Glutamatergic neuron (in vitro differentiated cells): ENCODE measurements around the gene PIWIL4. TPM values are rescaled to one million over a fixed set of nuclear protein-coding genes. Genes with fewer than 3 reads are reported as not detected.

Source experiments
- DNase-seq: peaks from one replicate; pipeline ENCODE4 v3.0.0; 2022
- H3K27ac Mint-ChIP-seq: one replicate; pipeline ENCODE4 v1.8.0; 2020; ENCODE audit warnings: mild to moderate bottlenecking, mixed read lengths, inconsistent platforms; ENCODE audit not compliant: unreplicated experiment
- H3K27me3 Mint-ChIP-seq: one replicate; pipeline ENCODE4 v1.8.0; 2020; ENCODE audit warnings: mild to moderate bottlenecking, moderate library complexity, mixed read lengths, inconsistent platforms; ENCODE audit not compliant: unreplicated experiment
- H3K36me3 Mint-ChIP-seq: one replicate; pipeline ENCODE4 v1.8.0; 2020; ENCODE audit warnings: mild to moderate bottlenecking, mixed read lengths, inconsistent platforms; ENCODE audit not compliant: unreplicated experiment
- H3K4me1 Mint-ChIP-seq: one replicate; pipeline ENCODE4 v1.8.0; 2020; ENCODE audit warnings: mild to moderate bottlenecking, low read depth, mixed read lengths, inconsistent platforms; ENCODE audit not compliant: unreplicated experiment
- H3K4me3 Mint-ChIP-seq: one replicate; pipeline ENCODE4 v1.8.0; 2020; ENCODE audit warnings: mild to moderate bottlenecking, mixed read lengths, inconsistent platforms; ENCODE audit not compliant: unreplicated experiment
- H3K9me3 Mint-ChIP-seq: one replicate; pipeline ENCODE4 v1.8.0; 2020; ENCODE audit warnings: mild to moderate bottlenecking, moderate library complexity, mixed read lengths, inconsistent platforms; ENCODE audit not compliant: unreplicated experiment
- long read RNA-seq: library from polyadenylated mRNA; unstranded; transcript quantifications from one replicate; pipeline ENCODE4 v2.0.0, GENCODE V29; 2020; ENCODE audit not compliant: unreplicated experiment
- total RNA-seq: library from RNA; stranded (reverse); fragmentation: NEBNext Ultra II Directional; extraction: Animal tissue kit (Norgen Biotek cat#: 25700); gene quantifications from one replicate; pipeline ENCODE4 v1.2.1, GENCODE V29; 2021; ENCODE audit not compliant: unreplicated experiment
- TF ChIP-seq, protein P1 (sequence below): fragments of 200-600 bp; sonication (generic); IDR thresholded peaks from one replicate; pipeline ENCODE4 v1.5.0; 2021; ENCODE audit not compliant: partially characterized antibody, unreplicated experiment

Gene PIWIL4
- total RNA-seq, result 0.69 TPM
- long read RNA-seq, result 0 reads

DNA sequence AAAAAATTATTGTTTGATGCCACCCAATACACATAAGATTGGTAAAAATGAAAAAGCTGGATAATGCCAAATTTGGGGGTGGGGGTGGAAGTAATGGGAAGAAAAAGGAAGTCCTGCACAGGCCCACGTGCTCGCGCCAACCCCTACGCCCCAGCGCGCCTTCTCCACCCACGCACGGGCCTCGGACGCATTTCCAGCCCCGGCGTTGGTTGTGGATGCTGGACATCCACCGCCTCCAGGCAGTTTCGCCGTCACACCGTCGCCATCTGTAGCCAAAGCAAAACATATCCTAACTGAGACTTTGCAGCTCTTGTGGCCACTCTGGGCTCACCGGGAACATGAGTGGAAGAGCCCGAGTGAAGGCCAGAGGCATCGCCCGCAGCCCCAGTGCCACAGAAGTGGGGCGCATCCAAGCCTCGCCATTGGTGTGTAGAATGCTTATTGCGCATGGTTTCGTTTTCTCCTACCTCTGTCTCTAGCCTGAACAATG is at the start of gene PIWIL4:
TSS of gene PIWIL4 (plus strand) at position 188 of the 490 bp plus-strand sequence. CDS start at position 339, 151 bp downstream.
- Mint-ChIP-seq H3K27me3 (no peaks in the 10 kb centered on the region), H3K4me1 (no peaks in the 10 kb centered on the region), H3K9me3 (no peaks in the 10 kb centered on the region), H3K27ac (no peak within 1 kb of the TSS), H3K36me3 (no peaks in the 10 kb centered on the region), H3K4me3 (no peak within 1 kb of the TSS)
- DNase-seq, result no peak
- TF ChIP-seq, protein P1, sequence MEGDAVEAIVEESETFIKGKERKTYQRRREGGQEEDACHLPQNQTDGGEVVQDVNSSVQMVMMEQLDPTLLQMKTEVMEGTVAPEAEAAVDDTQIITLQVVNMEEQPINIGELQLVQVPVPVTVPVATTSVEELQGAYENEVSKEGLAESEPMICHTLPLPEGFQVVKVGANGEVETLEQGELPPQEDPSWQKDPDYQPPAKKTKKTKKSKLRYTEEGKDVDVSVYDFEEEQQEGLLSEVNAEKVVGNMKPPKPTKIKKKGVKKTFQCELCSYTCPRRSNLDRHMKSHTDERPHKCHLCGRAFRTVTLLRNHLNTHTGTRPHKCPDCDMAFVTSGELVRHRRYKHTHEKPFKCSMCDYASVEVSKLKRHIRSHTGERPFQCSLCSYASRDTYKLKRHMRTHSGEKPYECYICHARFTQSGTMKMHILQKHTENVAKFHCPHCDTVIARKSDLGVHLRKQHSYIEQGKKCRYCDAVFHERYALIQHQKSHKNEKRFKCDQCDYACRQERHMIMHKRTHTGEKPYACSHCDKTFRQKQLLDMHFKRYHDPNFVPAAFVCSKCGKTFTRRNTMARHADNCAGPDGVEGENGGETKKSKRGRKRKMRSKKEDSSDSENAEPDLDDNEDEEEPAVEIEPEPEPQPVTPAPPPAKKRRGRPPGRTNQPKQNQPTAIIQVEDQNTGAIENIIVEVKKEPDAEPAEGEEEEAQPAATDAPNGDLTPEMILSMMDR, result no peak

GRCh38 chr11:94518300-94518699 is 48.9 kb upstream of the PIWIL4 start:
- TF ChIP-seq, protein P1, result no peak
- Mint-ChIP-seq H3K27me3 (no peaks in the 10 kb centered on the region), H3K4me3 (no peak overlapping the region), H3K36me3 (no peaks in the 10 kb centered on the region), H3K27ac (no peak overlapping the region), H3K4me1 (no peaks in the 10 kb centered on the region), H3K9me3 (no peaks in the 10 kb centered on the region)
- DNase-seq, result no peak

DNA sequence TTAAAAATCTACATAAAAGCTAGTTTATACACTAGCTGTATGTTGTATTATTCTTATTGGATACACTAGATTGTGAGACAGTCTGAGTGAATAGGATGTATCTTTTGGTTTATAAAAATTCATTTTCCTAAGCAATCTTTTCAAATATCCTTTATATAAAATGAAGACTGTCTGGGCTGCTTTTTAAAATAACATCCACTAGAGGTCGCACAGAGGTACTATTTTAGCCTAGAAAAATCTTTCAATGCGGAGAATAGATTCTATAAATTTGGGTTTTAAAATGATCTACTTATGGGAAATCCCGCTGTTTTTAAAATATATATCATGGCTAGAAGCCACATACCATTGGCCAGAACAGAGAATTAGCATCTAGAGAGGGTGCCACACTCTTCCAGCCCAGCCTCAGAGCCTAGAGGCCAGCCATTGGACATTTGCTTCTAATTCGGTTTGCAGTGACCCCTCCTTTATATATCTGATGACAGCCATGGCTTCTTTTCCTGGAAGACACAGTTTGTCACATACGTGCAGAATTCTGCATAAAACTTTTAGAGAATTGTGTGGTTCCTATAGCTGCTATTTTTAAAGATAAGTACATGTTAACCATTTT is 47.6 kb upstream of the PIWIL4 start:
- H3K36me3 Mint-ChIP-seq, result no peaks in the 10 kb centered on the region
- no peaks in the 10 kb centered on the region for H3K27me3 Mint-ChIP-seq
- H3K27ac Mint-ChIP-seq, result no peak overlapping the region
- no peak overlapping the region for H3K4me3 Mint-ChIP-seq
- no peak for DNase-seq
- TF ChIP-seq, protein P1, result peak; percentile 74
- H3K4me1 Mint-ChIP-seq, result no peaks in the 10 kb centered on the region
- H3K9me3 Mint-ChIP-seq, result no peaks in the 10 kb centered on the region

DNA sequence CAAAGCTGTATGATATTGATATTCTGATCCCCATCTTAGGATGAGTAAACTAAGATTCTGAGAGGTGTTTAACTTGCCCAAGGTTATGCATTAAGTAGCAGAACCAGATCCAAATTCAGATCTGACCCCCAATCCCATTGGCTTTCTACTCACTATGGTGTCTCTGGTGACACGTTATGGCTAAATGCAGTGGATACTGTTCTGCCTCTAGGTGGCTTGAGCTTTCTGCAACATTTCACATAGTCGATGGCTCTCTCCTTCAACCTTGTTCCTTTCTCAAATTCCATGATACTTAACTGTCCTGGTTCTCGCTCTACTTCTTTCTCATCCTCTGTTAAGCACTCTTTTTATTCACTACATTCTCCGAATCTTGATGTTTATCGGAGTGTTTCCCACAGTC is 45.5 kb upstream of the PIWIL4 start:
- TF ChIP-seq, protein P1, result peak; percentile 30
- H3K9me3 Mint-ChIP-seq, result no peaks in the 10 kb centered on the region
- no peak for DNase-seq
- no peaks in the 10 kb centered on the region for H3K4me1 Mint-ChIP-seq
- no peak overlapping the region for H3K27ac Mint-ChIP-seq
- no peak overlapping the region for H3K4me3 Mint-ChIP-seq
- H3K27me3 Mint-ChIP-seq, result no peaks in the 10 kb centered on the region
- no peaks in the 10 kb centered on the region for H3K36me3 Mint-ChIP-seq

GRCh38 chr11:94524341-94524740 is 42.8 kb upstream of the PIWIL4 start:
- Mint-ChIP-seq H3K36me3 (no peaks in the 10 kb centered on the region), H3K4me3 (no peak overlapping the region), H3K27me3 (no peaks in the 10 kb centered on the region), H3K4me1 (no peaks in the 10 kb centered on the region), H3K9me3 (no peaks in the 10 kb centered on the region), H3K27ac (no peak overlapping the region)
- DNase-seq, result no peak
- TF ChIP-seq, protein P1, result no peak
